Activated naive CD4-positive, alpha-beta T cell treated with anti-CD3 and anti-CD28 coated beads for 36 hours (primary cell): ENCODE data around the gene ORM2. TPM values are rescaled to one million over a fixed set of nuclear protein-coding genes. Genes with fewer than 3 reads are reported as not detected.

Experiments
- CTCF ChIA-PET: fragments of 350-600 bp; sonication (Branson Sonifier 250); formaldehyde crosslinking; loops from one replicate; lab custom pipeline; 2021; ENCODE audit warnings: antibody characterized with exemption; lab: Charles Lee
- DNase-seq: peaks from one replicate; pipeline ENCODE4 v3.0.0-alpha.2; 2020
- H3K27ac Mint-ChIP-seq: one replicate; pipeline ENCODE4 v1.8.0; 2021; ENCODE audit warnings: mild to moderate bottlenecking, mixed read lengths
- H3K27me3 Mint-ChIP-seq: one replicate; pipeline ENCODE4 v1.8.0; 2021; ENCODE audit warnings: low read depth, mixed read lengths
- H3K36me3 Mint-ChIP-seq: one replicate; pipeline ENCODE4 v1.8.0; 2021; ENCODE audit warnings: low read depth, mixed read lengths
- H3K4me1 Mint-ChIP-seq: one replicate; pipeline ENCODE4 v1.8.0; 2021; ENCODE audit warnings: low read depth, mixed read lengths
- H3K4me3 Mint-ChIP-seq: one replicate; pipeline ENCODE4 v1.8.0; 2021; ENCODE audit warnings: mild to moderate bottlenecking, moderate library complexity, mixed read lengths
- H3K9me3 Mint-ChIP-seq: one replicate; pipeline ENCODE4 v1.8.0; 2021; ENCODE audit warnings: mixed read lengths
- intact Hi-C: fragments of 100-400 bp; cut with micrococcal nuclease; formaldehyde crosslinking; loops from one replicate; pipeline ENCODE4 v1.15.1; 2023
- total RNA-seq, 2 experiments: library from RNA; stranded (reverse); gene quantifications; one replicate each; pipeline ENCODE4 v1.2.3, GENCODE V29; 2021

Gene ORM2
- total RNA-seq, 2 experiments from 2014 or later = not detected

- no peak for DNase-seq
- H3K9me3 Mint-ChIP-seq = no peaks in the 10 kb centered on the region
- H3K4me1 Mint-ChIP-seq = peaks cover 52% of the 10 kb centered on the region
- intact Hi-C loops = loop anchor here (1.0 to 5.0 kb wide), 7 partner anchors 16 to 263 kb away; partner anchors contain the start of gene ATP6V1G1
- CTCF ChIA-PET = interaction anchor here (0.5 to 3.4 kb wide), 3 partner anchors 36 to 243 kb away, joined by 3 to 14 read pairs (median 4); no protein-coding TSS in a partner anchor
- H3K27me3 Mint-ChIP-seq = no peaks in the 10 kb centered on the region
- H3K4me3 Mint-ChIP-seq = peak overlapping the region; percentile 15
- H3K36me3 Mint-ChIP-seq = peaks cover 69% of the 10 kb centered on the region
- peak overlapping the region; percentile 98 for H3K27ac Mint-ChIP-seq
Observed at GRCh38 chr9:114349713-114350480, 20.2 kb downstream of the ORM2 start.

GRCh38 chr9:114350636-114351401 is 21.1 kb downstream of the ORM2 start:
- CTCF ChIA-PET = interaction anchor here (0.6 to 1.5 kb wide), 2 partner anchors 14 to 242 kb away, joined by 4 to 5 read pairs; no protein-coding TSS in a partner anchor
- Mint-ChIP-seq H3K27ac (peak overlapping the region; percentile 98), H3K27me3 (no peaks in the 10 kb centered on the region), H3K4me3 (no peak overlapping the region), H3K4me1 (peaks cover 52% of the 10 kb centered on the region), H3K36me3 (peaks cover 62% of the 10 kb centered on the region), H3K9me3 (no peaks in the 10 kb centered on the region)
- intact Hi-C loops = no loop called here
- DNase-seq = peak; percentile 38

GRCh38 chr9:114351932-114352331 is 22.3 kb downstream of the ORM2 start:
- no peaks in the 10 kb centered on the region for H3K27me3 Mint-ChIP-seq
- peak overlapping the region; percentile 79 for H3K27ac Mint-ChIP-seq
- intact Hi-C loops = no loop called here
- DNase-seq = no peak
- no peak overlapping the region for H3K4me3 Mint-ChIP-seq
- CTCF ChIA-PET = interaction anchor here (1.2 to 1.5 kb wide), 2 partner anchors 13 to 38 kb away, joined by 4 to 5 read pairs; no protein-coding TSS in a partner anchor
- no peaks in the 10 kb centered on the region for H3K9me3 Mint-ChIP-seq
- H3K36me3 Mint-ChIP-seq = peaks cover 57% of the 10 kb centered on the region
- H3K4me1 Mint-ChIP-seq = peaks cover 52% of the 10 kb centered on the region

- H3K27me3 Mint-ChIP-seq = no peaks in the 10 kb centered on the region
- no peaks in the 10 kb centered on the region for H3K9me3 Mint-ChIP-seq
- peaks cover 41% of the 10 kb centered on the region for H3K4me1 Mint-ChIP-seq
- H3K4me3 Mint-ChIP-seq = no peak overlapping the region
- H3K27ac Mint-ChIP-seq = peak overlapping the region; percentile 20
- peaks cover 52% of the 10 kb centered on the region for H3K36me3 Mint-ChIP-seq
- intact Hi-C loops = no loop called here
- CTCF ChIA-PET = interaction anchor here (0.8 kb wide), 1 partner anchor 13 kb away, joined by 3 read pairs; no protein-coding TSS in a partner anchor
- DNase-seq = no peak
Observed at GRCh38 chr9:114355821-114356220, 26.2 kb downstream of the ORM2 start.

- CTCF ChIA-PET = no interaction called here
- Mint-ChIP-seq H3K27ac (peak overlapping the region; percentile 20), H3K4me1 (peaks cover 41% of the 10 kb centered on the region), H3K36me3 (peaks cover 54% of the 10 kb centered on the region), H3K4me3 (no peak overlapping the region), H3K9me3 (no peaks in the 10 kb centered on the region), H3K27me3 (no peaks in the 10 kb centered on the region)
- intact Hi-C loops = no loop called here
- no peak for DNase-seq
Observed at GRCh38 chr9:114356792-114357191, 27.1 kb downstream of the ORM2 start.

GRCh38 chr9:114357360-114357759 is 27.7 kb downstream of the ORM2 start:
- H3K36me3 Mint-ChIP-seq = peaks cover 52% of the 10 kb centered on the region
- CTCF ChIA-PET = interaction anchor here (0.9 kb wide), 1 partner anchor 22 kb away, joined by 3 read pairs; no protein-coding TSS in a partner anchor
- no peak overlapping the region for H3K4me3 Mint-ChIP-seq
- H3K4me1 Mint-ChIP-seq = peaks cover 36% of the 10 kb centered on the region
- peak overlapping the region; percentile 61 for H3K27ac Mint-ChIP-seq
- intact Hi-C loops = no loop called here
- DNase-seq = no peak
- H3K27me3 Mint-ChIP-seq = no peaks in the 10 kb centered on the region
- H3K9me3 Mint-ChIP-seq = no peaks in the 10 kb centered on the region

GRCh38 chr9:114357911-114358328 is 28.3 kb downstream of the ORM2 start:
- CTCF ChIA-PET = interaction anchor here (0.9 kb wide), 1 partner anchor 22 kb away, joined by 3 read pairs; no protein-coding TSS in a partner anchor
- Mint-ChIP-seq H3K9me3 (no peaks in the 10 kb centered on the region), H3K4me3 (no peak overlapping the region), H3K4me1 (peaks cover 33% of the 10 kb centered on the region), H3K36me3 (peaks cover 51% of the 10 kb centered on the region), H3K27ac (no peak overlapping the region), H3K27me3 (no peaks in the 10 kb centered on the region)
- intact Hi-C loops = no loop called here
- no peak for DNase-seq

- no peak overlapping the region for H3K4me3 Mint-ChIP-seq
- CTCF ChIA-PET = no interaction called here
- H3K4me1 Mint-ChIP-seq = peaks cover 48% of the 10 kb centered on the region
- no peaks in the 10 kb centered on the region for H3K27me3 Mint-ChIP-seq
- H3K9me3 Mint-ChIP-seq = no peaks in the 10 kb centered on the region
- no peak for DNase-seq
- intact Hi-C loops = no loop called here
- H3K36me3 Mint-ChIP-seq = peaks cover 64% of the 10 kb centered on the region
- H3K27ac Mint-ChIP-seq = peak overlapping the region; percentile 75
Observed at GRCh38 chr9:114359801-114360200, 30.1 kb downstream of the ORM2 start.

GRCh38 chr9:114361542-114361941 is 31.9 kb downstream of the ORM2 start:
- intact Hi-C loops = no loop called here
- H3K9me3 Mint-ChIP-seq = no peaks in the 10 kb centered on the region
- no peak overlapping the region for H3K4me3 Mint-ChIP-seq
- peaks cover 74% of the 10 kb centered on the region for H3K36me3 Mint-ChIP-seq
- DNase-seq = no peak
- peak overlapping the region; percentile 75 for H3K27ac Mint-ChIP-seq
- H3K27me3 Mint-ChIP-seq = no peaks in the 10 kb centered on the region
- CTCF ChIA-PET = interaction anchor here (0.7 to 1.7 kb wide), 3 partner anchors 8 to 47 kb away, joined by 3 to 5 read pairs (median 4); no protein-coding TSS in a partner anchor
- peaks cover 62% of the 10 kb centered on the region for H3K4me1 Mint-ChIP-seq

- Mint-ChIP-seq H3K36me3 (peaks cover 80% of the 10 kb centered on the region), H3K27ac (peak overlapping the region; percentile 94), H3K4me1 (peaks cover 68% of the 10 kb centered on the region), H3K4me3 (no peak overlapping the region), H3K27me3 (no peaks in the 10 kb centered on the region), H3K9me3 (no peaks in the 10 kb centered on the region)
- CTCF ChIA-PET = interaction anchor here (1.1 to 1.7 kb wide), 4 partner anchors 9 to 25 kb away, joined by 3 to 5 read pairs (median 4); no protein-coding TSS in a partner anchor
- no peak for DNase-seq
- intact Hi-C loops = no loop called here
Observed at GRCh38 chr9:114362394-114362793, 32.7 kb downstream of the ORM2 start.

- CTCF ChIA-PET = interaction anchor here (1.1 to 1.7 kb wide), 6 partner anchors 10 to 31 kb away, joined by 3 to 7 read pairs (median 4); no protein-coding TSS in a partner anchor
- intact Hi-C loops = loop anchor here (1.0 kb wide), 1 partner anchor 9 kb away; no protein-coding TSS in a partner anchor
- H3K27me3 Mint-ChIP-seq = no peaks in the 10 kb centered on the region
- no peak for DNase-seq
- no peak overlapping the region for H3K4me3 Mint-ChIP-seq
- H3K27ac Mint-ChIP-seq = peak overlapping the region; percentile 94
- no peaks in the 10 kb centered on the region for H3K9me3 Mint-ChIP-seq
- peaks cover 73% of the 10 kb centered on the region for H3K4me1 Mint-ChIP-seq
- peaks cover 83% of the 10 kb centered on the region for H3K36me3 Mint-ChIP-seq
Observed at GRCh38 chr9:114363424-114363823, 33.8 kb downstream of the ORM2 start.
